NCI-H2029 (cell line): Measurements from ENCODE around the gene SH3D19.
"Not testable (repeated sequence)": the region's sequence is repeated elsewhere in the genome, so short reads cannot be mapped to it uniquely, and the experiment has no call there.

Experiments
- DNase-seq: peaks from one replicate; lab custom pipeline; 2025; lab: John Stamatoyannopoulos, UW

The SH3D19 gene

GRCh38 chr4:151095142-151095541 lies 230.3 kb downstream of the SH3D19 start:
- DNase-seq: no peak

GRCh38 chr4:151094290-151094751 lies 231.1 kb downstream of the SH3D19 start:
- no peak for DNase-seq

GRCh38 chr4:151093203-151093602 lies 232.2 kb downstream of the SH3D19 start:
- DNase-seq: no peak

- no peak for DNase-seq
Measured at GRCh38 chr4:151092488-151092887, 232.9 kb downstream of the SH3D19 start.

- no peak for DNase-seq
Measured at GRCh38 chr4:151091047-151091446, 234.4 kb downstream of the SH3D19 start.

- no peak for DNase-seq
Measured at GRCh38 chr4:151087467-151087866, 237.9 kb downstream of the SH3D19 start.

- DNase-seq: not testable (repeated sequence)
Measured at GRCh38 chr4:151077978-151078377, 247.4 kb downstream of the SH3D19 start.

GRCh38 chr4:151074416-151074916 lies 250.9 kb downstream of the SH3D19 start:
- DNase-seq: no peak
